Measurements from ENCODE around the gene NOS2. TPM values are rescaled to one million over a fixed set of nuclear protein-coding genes. Genes with fewer than 3 reads are reported as not detected.
"Not testable (repeated sequence)": the region's sequence is repeated elsewhere in the genome, so short reads cannot be mapped to it uniquely, and the experiment has no call there.

Gene NOS2
- total and polyA plus RNA-seq, 4 donors = 0.30 to 2.2 (median 0.89) TPM

DNA sequence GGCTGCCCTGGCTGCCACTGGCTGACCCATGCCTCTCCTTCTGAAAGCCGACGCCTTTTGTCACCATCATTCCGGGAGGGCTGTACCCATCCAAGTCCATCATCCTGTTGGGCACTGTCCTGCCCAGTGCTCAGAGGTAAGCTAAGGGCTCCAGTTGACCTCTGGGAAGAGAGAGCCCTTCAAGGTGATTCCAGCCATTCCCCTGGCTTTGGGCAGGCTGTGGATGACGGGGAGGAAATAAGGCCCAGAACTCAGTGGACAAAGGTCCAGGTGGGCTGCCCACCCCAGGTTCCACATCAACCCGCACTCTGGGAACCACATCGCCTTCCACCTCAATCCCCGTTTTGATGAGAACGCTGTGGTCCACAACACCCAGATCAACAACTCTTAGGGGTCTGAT is 45.8 kb downstream of the NOS2 start:
- 96 to 97% methylated on average over 8 of the region's 8 CpGs for WGBS, 2 donors
- no peak for DNase-seq
- Histone ChIP-seq H3K36me3 (ENCODE audit: control insufficient read depth in 4 of 4, insufficient read depth in 4 of 4, low read length in 4 of 4) (no peaks in the 10 kb centered on the region), H3K27me3 (ENCODE audit: control insufficient read depth in 3 of 3, insufficient read depth in 3 of 3, low read length in 2 of 3) (no peaks in the 10 kb centered on the region), H3K27ac (ENCODE audit: low read depth in 1 of 2, low read length in 1 of 2) (no peak overlapping the region), H3K4me3 (no peak overlapping the region), H3K9ac (ENCODE audit: insufficient read depth in 1 of 2, low read length in 2 of 2) (no peak overlapping the region), H3K9me3 (ENCODE audit: control insufficient read depth in 4 of 4, insufficient read depth in 3 of 4, low read length in 3 of 4) (no peaks in the 10 kb centered on the region), H3K4me1 (ENCODE audit: control insufficient read depth in 5 of 5, insufficient read depth in 5 of 5, low read length in 5 of 5) (peaks cover 0 to 9% (median 5%) of the 10 kb centered on the region in 5 donors)
- ATAC-seq (ENCODE audit: insufficient read depth, low FRiP score) = no peak
- no peak for TF ChIP-seq CTCF (IDR thresholded peaks at IDR 0.05; ENCODE audit: control extremely low read depth, extremely low read depth)

DNA sequence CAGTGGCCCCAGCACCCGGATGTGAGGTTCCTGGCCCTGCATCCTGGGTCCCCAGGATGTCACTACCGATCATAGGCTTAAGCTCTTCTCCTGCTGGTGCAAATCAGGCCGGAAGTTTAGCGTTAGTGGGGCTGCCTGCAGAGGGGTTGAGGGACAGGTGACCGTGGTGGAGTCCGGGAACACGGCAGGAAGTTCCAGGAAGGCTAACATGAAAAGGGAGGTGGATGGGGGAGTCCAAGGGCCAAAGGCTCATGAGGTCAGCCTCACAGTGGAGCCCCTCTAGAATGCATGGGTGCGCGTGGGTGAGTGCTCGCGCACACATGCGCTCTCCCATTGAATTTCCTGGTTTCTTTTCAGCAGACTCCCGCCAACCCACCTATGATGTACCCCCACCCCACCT is 46.6 kb downstream of the NOS2 start:
- ATAC-seq (ENCODE audit: insufficient read depth, low FRiP score); DNase-seq: not testable (repeated sequence)
- WGBS, 2 donors = 87 to 91% methylated on average over 13 of the region's 13 CpGs

DNA sequence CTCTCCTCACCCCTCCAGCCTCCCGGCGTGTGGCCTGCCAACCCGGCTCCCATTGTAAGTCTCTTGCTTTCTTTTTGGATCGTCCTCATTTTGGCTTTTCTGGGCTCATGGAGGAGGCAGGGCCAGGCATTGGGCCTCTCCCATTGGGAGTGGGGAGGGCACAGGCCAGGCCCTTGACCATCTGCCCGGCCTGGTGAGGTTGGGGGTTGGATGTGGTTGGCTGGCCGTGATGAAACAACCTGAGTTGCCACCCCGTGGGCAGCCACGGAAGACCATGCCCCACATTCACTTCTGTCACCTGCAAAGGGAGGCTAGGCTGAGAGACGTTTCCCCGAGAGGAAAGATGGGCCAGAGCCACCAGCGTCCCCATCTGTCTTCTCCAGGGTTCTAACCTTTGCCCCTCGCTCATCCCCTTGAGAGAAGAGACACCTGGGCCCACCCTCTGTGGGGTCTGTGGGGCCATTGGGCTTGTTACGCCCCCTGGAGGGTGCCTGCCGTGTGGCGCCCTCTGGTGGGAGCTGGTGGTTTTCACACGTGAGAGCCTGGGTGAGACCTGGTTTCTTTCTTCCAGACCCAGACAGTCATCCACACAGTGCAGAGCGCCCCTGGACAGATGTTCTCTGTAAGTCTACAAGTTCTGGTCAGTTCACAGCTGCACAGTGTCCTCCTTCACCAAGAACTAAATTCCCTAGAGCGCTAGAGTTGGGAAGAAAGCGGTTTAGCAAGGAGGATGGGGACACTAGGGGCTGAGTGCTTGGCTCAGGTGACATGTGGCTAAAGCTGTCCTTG is 47.3 kb downstream of the NOS2 start:
- DNase-seq = peak in 1 of 3 donors; percentile 53
- H3K36me3 ChIP-seq (ENCODE audit: control insufficient read depth in 4 of 4, insufficient read depth in 4 of 4, low read length in 4 of 4); H3K4me1 ChIP-seq (ENCODE audit: control insufficient read depth in 5 of 5, insufficient read depth in 5 of 5, low read length in 5 of 5); H3K27ac ChIP-seq (ENCODE audit: low read depth in 1 of 2, low read length in 1 of 2); H3K9ac ChIP-seq (ENCODE audit: insufficient read depth in 1 of 2, low read length in 2 of 2); H3K9me3 ChIP-seq (ENCODE audit: control insufficient read depth in 4 of 4, insufficient read depth in 3 of 4, low read length in 3 of 4); H3K27me3 ChIP-seq (ENCODE audit: control insufficient read depth in 3 of 3, insufficient read depth in 3 of 3, low read length in 2 of 3); ATAC-seq (ENCODE audit: insufficient read depth, low FRiP score); H3K4me3 ChIP-seq: not testable (repeated sequence)
- WGBS, 2 donors = 79 to 87% methylated on average over 9 to 11 of the region's 19 CpGs

More for the DNA sequence above, 46.6 kb downstream of the NOS2 start:
- H3K4me3 ChIP-seq; H3K27ac ChIP-seq (ENCODE audit: low read depth in 1 of 2, low read length in 1 of 2); H3K36me3 ChIP-seq (ENCODE audit: control insufficient read depth in 4 of 4, insufficient read depth in 4 of 4, low read length in 4 of 4); H3K9me3 ChIP-seq (ENCODE audit: control insufficient read depth in 4 of 4, insufficient read depth in 3 of 4, low read length in 3 of 4); H3K27me3 ChIP-seq (ENCODE audit: control insufficient read depth in 3 of 3, insufficient read depth in 3 of 3, low read length in 2 of 3); H3K9ac ChIP-seq (ENCODE audit: insufficient read depth in 1 of 2, low read length in 2 of 2); H3K4me1 ChIP-seq (ENCODE audit: control insufficient read depth in 5 of 5, insufficient read depth in 5 of 5, low read length in 5 of 5): not testable (repeated sequence)

- Histone ChIP-seq H3K4me1 (ENCODE audit: control insufficient read depth in 5 of 5, insufficient read depth in 5 of 5, low read length in 5 of 5) (peaks cover 0 to 9% (median 5%) of the 10 kb centered on the region in 5 donors), H3K27ac (ENCODE audit: low read depth in 1 of 2, low read length in 1 of 2) (no peak overlapping the region), H3K36me3 (ENCODE audit: control insufficient read depth in 4 of 4, insufficient read depth in 4 of 4, low read length in 4 of 4) (no peaks in the 10 kb centered on the region), H3K9me3 (ENCODE audit: control insufficient read depth in 4 of 4, insufficient read depth in 3 of 4, low read length in 3 of 4) (no peaks in the 10 kb centered on the region), H3K27me3 (ENCODE audit: control insufficient read depth in 3 of 3, insufficient read depth in 3 of 3, low read length in 2 of 3) (no peaks in the 10 kb centered on the region), H3K9ac (ENCODE audit: insufficient read depth in 1 of 2, low read length in 2 of 2) (no peak overlapping the region), H3K4me3 (no peak overlapping the region)
- no peak for TF ChIP-seq CTCF (IDR thresholded peaks at IDR 0.05; ENCODE audit: control extremely low read depth, extremely low read depth)
- ATAC-seq (ENCODE audit: insufficient read depth, low FRiP score) (peak; percentile 7), DNase-seq (peak; percentile 45 to 64 (median 48))
- WGBS, 2 donors = 76 to 85% methylated on average over 19 of the region's 19 CpGs
Measured at GRCh38 chr17:27751622-27752490, 48.5 kb downstream of the NOS2 start.
